Panc1 (cell line): ENCODE data around the gene SKI.

Source experiments
- TCF7L2 ChIP-seq: IDR thresholded peaks from 2 replicates; pipeline ENCODE4 v1.6.1; 2011; ENCODE audit warnings: mild to moderate bottlenecking, low read depth, low read length, inconsistent platforms
- TF ChIP-seq, protein P1 (sequence below): fragments of 450-650 bp; IDR thresholded peaks from 2 replicates; pipeline ENCODE4 v1.5.1; 2017; ENCODE audit warnings: mild to moderate bottlenecking

DNA sequence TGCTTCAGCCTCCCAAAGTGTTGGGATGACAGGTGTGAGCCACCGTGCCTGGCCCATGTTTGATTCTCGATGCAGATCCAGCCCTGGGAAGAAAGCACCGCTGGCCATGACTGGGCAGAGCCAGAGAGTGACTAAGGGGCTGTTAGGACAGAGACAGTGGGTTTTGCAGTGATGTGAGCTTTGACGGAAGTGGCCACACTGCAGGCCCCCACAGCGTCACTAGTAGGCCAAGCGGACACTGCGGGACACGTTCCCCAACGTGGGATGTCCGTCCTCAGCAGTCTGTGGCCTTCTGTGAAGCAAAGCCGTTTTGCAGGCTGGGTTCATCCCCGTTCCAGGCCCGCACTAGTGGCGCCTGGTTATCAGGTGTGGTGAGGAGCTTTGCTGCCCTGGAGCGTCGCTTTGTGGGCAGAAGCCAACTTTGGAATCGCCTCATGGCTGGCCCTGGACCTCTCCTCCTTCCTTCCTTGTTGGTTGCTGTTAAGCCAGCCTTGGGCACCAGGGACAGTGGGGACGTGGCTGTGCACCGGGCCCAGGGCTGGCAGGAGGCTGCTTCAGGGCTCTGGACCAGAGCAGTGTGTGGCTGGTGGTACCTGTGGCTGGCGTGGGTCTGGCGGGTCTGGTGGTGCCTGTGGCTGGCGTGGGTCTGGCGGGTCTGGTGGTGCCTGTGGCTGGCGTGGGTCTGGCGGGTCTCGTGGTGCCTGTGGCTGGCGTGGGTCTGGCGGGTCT, 41.2 kb downstream of the SKI start:
- TF ChIP-seq, protein P1, sequence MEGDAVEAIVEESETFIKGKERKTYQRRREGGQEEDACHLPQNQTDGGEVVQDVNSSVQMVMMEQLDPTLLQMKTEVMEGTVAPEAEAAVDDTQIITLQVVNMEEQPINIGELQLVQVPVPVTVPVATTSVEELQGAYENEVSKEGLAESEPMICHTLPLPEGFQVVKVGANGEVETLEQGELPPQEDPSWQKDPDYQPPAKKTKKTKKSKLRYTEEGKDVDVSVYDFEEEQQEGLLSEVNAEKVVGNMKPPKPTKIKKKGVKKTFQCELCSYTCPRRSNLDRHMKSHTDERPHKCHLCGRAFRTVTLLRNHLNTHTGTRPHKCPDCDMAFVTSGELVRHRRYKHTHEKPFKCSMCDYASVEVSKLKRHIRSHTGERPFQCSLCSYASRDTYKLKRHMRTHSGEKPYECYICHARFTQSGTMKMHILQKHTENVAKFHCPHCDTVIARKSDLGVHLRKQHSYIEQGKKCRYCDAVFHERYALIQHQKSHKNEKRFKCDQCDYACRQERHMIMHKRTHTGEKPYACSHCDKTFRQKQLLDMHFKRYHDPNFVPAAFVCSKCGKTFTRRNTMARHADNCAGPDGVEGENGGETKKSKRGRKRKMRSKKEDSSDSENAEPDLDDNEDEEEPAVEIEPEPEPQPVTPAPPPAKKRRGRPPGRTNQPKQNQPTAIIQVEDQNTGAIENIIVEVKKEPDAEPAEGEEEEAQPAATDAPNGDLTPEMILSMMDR = no peak
- TF ChIP-seq TCF7L2 = no peak
